ENCODE results near the gene RPL38. TPM values are rescaled to one million over a fixed set of nuclear protein-coding genes. Genes with fewer than 3 reads are reported as not detected.
"Not testable (repeated sequence)": the region's sequence is repeated elsewhere in the genome, so short reads cannot be mapped to it uniquely, and the experiment has no call there.

The RPL38 gene
- total RNA-seq, 1 donor from 2014 or later = 2,766 TPM

DNA sequence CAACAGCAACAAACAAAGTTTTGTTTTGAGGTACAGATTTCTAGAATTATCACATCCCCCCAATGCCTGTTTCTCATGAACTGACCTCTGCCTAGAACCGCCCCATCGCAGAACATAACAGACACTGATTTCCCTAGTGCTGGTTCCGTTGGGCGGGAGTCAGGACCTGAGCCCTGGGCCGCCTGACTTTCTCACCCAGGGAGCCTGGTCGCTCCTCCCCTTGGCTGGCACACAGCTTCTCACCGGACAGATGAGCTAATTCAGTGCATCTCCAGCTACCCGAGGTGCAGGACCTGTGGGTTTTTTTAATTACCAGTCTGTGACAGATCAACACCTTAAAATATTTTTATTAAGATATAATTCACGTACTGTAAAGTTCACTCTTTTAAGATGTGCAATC lies 20.1 kb upstream of the RPL38 start:
- no peak for DNase-seq (ENCODE audit: low read depth in 2 of 2)

DNA sequence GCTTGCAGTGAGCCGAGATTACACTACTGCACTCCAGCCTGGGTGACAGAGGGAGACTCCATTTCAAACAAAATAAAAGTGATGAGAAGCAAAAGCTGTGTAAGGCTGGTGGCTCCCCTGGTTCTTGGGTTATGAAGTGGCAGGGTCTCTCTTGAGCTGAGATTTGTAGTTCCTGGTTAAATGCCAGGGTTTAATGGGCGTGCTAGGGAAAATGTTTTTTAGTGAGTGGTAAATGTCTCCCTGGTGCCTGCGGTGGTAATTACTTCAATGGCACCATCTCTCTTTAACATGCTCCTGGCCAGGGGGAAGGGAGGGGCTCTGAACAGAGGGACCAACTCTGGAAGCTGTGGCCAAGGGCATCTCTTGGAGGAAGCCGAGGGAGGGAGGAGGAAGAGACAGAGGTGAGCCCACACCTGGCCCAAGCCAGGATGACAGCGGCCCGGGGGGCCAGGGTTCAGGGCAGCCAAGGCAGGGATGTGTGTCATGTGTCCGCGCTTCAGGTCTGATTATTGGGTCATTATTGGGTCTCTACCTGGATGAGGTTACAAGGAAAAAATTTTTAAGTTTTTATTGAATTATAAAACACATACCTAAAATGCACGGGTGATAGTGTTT lies 17.8 kb upstream of the RPL38 start:
- DNase-seq (ENCODE audit: low read depth in 2 of 2) = no peak

DNA sequence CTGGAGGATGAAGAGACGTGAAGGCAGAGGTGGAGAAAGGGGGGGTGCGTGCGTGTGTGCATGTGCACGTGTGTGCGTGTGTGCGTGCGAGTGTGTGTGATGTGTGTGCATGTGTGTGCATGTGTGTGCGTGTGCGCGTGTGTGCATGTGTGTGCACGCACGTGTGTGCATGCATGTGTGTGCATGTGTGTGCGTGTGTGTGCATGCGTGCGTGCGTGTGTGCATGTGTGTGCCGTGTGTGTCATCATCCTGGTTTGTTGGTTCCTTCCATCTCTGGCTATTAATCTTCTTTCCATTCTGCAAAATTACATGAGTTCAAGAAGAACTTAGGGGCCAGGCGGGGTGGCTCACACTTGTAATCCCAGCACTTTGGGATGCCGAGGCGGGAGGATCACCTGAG lies 17.0 kb upstream of the RPL38 start:
- DNase-seq (ENCODE audit: low read depth in 2 of 2) = no peak

DNA sequence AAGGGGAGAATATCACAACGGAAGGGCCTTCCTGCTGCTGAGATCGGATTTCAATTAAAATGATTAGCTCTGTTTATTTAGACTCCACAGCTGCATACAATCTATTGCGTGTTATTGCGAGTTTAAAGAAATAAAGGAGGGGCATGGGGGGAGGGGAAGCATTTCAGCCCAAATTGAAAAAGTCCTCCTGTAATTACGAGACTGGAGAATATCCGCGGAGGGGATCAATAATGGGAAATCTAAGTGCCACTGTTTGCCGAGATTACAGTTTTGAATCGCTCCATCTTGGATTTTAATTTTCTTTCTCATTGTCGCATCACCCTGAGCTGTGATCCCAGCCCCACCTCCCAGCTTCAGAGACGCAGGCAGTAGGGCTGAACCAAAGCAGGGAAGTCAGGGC lies 15.7 kb upstream of the RPL38 start:
- DNase-seq (ENCODE audit: low read depth in 2 of 2) = no peak

DNA sequence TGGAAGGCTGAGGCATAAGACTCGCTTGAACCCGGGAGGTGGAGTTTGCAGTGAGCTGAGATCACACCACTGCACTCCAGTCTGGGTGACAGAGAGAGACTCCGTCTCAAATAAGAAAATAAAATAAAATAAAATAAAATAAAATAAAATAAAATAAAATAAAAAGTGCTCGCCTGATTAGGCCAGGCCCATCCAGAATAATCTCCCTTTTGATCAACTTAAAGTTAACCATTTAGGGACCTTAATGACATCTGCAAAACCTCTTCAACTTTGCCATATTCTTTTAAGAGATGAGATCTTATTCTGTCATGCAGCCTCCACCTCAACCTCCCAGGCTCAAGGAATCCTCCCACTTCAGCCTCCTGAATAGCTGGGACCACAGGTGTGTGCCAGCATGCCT lies 14.8 kb upstream of the RPL38 start:
- DNase-seq (ENCODE audit: low read depth in 2 of 2) = not testable (repeated sequence)

DNA sequence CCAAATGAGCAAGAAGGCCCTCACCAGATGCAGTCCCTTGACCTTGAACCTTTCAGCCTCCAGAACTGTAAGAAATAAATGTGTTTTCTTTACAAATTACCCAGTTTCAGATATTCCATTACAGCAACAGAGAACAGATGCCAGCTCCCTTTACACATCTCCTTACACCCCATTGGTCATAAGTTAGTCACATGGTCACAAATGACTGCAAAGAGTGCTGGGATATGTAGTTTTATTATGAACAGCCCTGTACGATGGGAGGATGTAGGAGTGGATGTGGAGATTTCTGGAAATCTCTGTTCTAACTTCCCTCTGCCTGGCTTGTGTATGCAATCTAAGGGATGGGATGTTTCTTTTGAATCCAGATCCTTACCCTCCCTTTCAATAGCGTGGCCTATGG lies 13.3 kb upstream of the RPL38 start:
- peak; percentile 63 to 66 for DNase-seq (ENCODE audit: low read depth in 2 of 2)

DNA sequence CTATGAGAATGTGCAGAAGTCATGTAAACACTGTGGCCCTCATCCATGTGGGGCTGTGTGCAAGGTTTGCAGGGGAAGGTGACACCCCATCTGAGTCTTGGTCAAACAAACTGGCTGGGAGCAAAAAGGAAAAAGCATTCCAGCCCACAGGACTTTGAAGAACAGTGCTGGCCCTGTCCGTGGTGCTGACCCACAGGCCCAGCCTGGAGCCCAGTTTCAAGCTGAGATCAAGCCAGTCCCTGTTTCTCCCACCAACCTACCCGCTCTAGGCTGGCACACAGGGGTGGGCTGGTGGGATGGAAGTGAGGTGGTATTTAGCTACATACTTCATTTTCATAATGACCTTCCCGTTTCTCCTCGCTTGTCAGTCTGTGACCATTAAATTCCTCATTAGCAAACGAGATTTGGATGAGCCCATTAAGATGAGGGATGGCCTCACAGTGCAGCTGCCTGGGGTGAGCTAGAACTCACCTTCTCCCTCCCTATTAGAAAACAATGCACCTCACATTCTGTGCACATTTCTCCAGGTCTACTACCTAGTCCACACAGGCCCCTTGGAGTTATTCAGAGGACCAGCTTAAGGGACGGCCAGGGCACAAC lies 12.6 kb upstream of the RPL38 start:
- peak in 1 of 2 donors; percentile 31 for DNase-seq (ENCODE audit: low read depth in 2 of 2)

DNA sequence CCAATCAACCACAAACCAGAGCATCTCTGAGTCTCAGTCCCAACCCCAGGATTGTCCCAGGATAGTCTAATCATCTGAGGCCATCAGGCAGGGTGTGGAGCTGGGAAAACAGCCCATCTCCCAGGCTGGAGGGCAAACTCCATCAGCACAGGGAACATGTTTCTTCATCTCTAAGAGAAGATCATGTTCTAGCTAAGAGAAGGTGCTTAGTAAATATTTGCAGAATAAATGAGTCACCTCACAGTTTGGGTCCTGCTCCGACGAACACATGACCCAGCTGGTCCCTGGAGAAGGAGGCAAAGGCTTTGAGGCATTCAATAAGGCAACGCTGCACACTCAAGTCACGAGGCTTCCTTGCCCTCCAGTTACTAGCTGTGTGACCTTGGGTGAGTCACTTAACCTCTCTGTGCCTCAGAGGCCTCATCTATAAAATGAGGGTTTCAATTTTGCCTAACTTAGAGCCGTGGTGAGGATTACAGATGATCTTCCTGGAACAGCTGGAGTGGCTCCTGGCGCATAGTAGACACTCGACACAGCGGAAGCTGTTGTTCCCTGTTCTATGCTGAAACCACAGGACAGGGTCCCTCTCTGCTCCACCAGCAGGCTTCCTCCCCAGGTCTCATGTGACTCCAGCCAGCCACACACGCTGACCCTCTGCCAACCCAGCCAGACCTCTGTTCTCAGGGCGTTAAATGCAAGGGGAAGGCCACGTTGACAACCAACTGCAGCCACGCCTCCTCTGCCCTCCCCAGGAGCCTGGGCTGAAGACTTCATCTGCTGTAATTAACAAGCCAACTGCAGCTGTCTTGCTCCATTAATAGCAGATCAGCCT lies 10.3 kb upstream of the RPL38 start:
- DNase-seq (ENCODE audit: low read depth in 2 of 2) = no peak

DNA sequence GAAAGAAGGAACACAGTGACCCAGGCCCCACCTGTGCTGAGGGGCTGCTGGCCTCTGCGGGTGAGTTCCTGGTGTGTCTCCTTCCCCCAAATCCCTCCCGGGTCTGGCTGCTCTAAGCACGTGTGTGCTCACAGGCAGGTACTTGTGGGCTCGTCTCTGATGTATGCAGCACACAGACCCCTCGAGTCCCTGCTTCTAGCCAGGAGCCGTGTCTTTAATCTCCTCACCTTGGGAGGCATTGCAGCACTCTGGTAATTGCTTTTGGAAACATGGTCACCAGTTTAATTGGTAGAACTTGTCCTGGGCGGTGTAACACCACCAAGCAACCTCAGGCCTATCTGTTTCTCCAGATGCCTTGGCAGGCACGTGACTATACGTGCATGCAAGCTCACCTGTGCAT lies 8.8 kb upstream of the RPL38 start:
- no peak for DNase-seq (ENCODE audit: low read depth in 2 of 2)

DNA sequence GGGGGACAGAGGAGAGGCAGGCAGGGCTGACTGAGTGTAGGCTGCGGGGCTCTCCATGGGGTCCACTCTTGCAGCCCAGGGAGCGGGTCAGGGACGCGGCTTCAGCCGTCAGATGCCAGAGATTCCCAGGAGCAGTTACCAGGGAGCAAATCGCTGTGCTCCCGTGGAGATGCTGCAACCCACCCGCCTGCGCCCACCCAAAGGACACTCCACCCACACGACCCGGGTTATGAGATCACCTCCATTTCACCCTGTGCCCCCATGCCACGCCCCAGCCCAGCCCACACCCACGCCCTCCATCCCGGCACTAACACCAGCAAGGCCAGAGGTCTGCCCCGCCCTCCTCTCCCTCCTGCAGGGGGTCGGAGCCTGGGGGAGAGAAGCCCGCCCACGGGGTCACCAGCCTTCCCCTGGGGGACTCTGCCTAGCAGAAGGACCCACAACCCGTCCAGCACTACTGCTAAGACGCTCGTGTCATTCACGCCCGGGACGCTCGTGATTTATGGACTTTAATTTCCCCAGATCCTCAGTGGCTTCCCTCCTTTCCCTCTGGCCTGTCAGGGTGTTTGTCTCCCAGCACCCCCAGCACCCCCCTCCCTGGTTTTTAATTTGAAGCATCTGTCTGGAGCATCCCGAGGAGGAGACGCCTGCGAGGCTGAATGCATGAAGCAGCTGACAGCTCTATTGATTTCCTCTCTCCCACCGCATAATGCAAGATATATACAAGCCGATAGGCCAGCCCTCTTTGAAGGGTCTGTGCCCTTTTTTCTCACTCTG lies 6.7 kb upstream of the RPL38 start:
- DNase-seq (ENCODE audit: low read depth in 2 of 2) = no peak

DNA sequence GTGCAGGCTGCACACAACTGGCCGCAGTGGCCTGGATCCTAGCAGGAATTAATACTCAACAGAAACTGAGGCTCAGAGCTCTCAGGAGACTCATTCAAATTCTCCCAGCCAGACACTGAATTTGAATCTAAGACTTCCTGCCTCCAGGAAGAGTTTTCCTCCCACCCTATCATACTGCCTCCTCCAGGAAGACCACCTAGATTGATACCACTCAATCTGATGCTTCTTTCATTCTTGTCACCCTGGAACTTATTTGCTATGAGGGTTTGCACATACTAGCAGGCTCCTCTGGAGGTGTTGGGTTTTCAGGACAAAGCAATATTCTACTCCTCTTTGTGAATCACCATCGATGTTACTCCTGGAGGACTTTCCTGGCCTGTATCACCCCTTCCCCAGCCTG lies 5.7 kb upstream of the RPL38 start:
- DNase-seq (ENCODE audit: low read depth in 2 of 2) = no peak

DNA sequence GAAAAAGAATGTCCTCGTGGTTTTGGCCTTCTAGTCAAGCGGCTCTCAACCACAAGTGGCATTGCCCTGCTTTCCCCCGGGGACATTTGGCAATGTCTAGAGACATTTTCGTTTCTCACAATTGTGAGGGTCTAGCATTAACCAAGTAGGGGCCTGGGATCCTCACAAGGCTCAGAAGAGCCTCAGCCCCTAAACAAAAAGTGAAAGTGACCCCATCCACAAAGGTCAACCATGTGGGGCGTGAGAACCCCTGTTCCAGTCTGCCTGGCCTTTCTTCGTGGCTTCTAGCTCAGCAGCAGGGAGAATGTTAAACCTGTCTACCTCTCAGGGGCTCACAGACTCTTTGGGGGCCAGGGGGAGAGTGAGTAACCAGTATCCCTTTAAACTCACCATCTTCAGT lies 4.8 kb upstream of the RPL38 start:
- DNase-seq (ENCODE audit: low read depth in 2 of 2) = no peak

DNA sequence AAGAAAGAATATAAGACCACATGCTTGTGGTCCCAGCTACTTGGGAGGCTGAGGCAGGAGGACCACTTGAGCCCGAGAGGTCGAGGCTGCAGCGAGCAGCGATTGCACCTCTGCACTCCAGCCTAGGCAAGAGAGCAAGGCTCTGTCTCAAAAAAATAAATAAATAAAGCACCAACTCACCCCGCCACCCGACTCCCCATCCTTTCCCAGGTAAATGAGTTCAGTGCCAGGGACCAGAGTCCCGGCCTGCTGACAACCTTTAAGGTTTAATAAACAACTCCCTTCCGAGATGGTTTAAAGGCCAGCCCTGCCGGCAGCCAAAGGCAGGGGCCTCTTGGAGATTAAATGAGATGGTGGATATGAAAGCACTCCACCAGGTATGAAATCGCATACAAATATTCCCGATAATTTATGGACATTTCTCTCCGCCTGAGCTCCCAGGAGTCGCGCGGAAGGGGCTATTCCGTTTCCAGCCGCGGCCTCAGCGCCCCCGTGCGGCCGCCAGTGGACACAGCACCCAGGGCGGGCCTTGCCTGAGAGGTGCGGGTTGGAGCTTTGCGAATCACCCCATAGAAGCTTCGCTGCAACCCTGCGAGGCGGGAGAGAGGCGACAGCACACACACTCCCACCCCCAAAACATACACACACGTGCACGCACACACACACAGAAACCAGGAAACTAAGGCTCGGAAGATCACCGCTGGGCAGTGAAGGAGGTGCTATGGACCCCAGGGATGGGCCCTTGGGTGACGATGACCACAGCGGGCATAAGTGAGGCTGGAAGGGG lies 4.0 kb upstream of the RPL38 start:
- DNase-seq (ENCODE audit: low read depth in 2 of 2) = peak in 1 of 2 donors; percentile 50

DNA sequence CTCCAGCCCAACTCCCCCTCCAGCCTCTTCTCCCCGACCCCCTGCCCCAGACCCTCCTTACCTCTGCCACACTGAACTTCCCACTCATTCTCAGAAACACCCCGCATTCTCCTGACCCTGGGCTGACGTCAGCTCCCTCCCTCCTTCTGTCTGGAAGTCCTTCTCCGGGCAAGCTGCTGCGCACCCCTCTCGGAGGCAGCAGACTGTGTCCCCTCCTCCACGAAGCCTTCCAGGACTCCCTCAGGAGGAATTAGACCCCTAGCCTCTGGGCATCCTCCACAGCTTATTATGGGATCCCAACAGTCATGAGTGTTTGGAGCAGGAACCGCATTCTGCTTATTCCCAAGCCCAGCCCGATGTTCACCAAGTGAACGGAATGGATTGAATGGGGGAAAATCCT lies 3.4 kb upstream of the RPL38 start:
- DNase-seq (ENCODE audit: low read depth in 2 of 2) = no peak

DNA sequence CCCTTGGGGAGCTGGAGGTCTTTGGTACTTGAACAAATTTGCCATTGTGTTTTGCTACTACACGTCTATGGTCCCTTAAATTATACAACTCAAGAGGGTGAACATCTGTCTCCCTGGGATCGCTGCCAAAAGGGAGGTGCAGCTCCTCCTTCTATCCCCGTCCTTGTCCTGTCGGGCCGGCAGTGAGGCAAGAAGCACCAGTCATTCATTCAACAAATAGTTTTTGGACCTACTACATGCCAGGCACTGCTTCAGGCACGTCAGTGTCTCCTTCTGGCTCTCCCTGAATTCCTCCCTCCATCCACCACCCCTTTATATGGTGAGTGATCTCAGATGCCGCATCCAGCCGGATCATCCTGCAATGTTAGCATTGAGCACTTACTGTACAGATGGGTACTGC lies 2.2 kb upstream of the RPL38 start:
- DNase-seq (ENCODE audit: low read depth in 2 of 2) = no peak

DNA sequence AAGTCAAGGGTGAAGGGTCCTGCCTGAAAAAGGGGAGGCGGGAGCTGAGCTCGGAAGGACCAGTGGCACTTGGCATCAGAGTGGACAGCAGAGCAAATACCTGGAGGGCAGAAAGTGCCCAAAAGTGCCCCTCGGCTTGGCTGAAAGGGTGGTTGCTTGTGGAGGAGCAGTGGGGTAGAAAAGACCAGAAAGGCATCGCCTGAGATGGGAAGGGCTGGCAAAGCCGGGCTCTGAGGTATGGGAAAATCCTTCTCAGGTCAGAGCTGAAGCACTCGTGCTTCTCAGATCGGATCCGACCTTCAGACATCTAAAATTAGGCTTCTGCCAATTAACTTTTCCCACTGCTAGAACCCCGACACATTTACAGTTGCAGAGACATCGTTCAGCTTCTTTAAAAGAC lies 1.5 kb upstream of the RPL38 start:
- DNase-seq (ENCODE audit: low read depth in 2 of 2) = no peak

DNA sequence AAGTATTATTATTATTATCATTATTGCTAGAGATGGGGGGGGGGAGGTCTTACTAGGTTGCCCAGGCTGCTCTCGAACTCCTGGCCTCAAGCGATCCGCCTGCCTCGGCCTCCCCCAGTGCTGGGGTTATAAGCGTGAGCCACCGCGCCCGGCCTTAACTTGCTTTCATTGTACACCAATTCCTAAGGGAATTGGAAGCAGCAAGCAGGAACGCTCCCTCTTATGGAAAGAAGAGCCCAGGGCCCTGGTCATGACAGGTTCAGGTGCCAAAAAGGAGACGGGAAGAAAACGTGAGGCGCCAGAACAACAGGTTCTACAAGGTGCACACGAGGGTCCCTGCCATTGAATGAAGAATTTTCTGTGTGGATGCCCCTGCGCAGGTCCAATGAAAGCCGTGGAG lies 540 bp upstream of the RPL38 start:
- no peak for DNase-seq (ENCODE audit: low read depth in 2 of 2)

DNA sequence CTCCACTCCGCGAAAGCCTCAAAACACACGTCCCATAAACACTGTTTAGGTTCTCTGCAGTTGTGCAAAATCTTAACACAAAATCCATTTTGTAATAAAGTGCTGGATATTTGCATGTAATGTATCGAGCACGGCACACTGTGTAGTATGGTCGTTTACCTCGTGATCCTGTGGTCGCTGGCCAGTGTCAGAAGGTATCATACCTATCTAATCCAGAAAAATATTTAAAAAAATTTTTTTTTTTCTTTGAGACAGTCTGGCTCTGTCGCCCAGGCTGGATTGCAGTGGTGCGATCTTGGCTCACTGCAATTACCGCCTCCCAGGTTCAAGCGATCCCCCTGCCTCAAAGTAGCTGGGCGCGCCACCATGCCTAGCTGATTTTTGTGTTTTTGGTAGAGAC lies 996 bp downstream of the RPL38 start:
- no peak for DNase-seq (ENCODE audit: low read depth in 2 of 2)

DNA sequence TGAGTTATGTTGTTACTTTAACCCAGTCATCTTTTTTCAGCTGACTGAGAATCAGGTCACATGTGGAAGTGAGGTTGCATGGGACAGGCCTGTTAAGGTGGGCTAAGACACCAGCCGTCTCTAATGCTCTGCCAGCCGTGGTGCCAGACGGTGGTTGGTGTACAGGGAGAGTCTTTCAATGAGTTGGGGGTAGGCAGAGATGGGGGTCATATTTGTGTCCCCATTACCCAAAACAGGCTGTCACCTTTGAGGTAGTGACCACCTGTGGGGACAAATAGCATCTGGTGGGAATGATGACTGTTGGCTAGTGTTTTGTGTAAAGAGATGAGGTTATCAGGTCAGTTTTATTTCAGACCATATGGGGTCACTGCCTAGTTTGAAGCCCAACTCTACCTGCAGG lies 1.8 kb downstream of the RPL38 start:
- no peak for DNase-seq (ENCODE audit: low read depth in 2 of 2)

DNA sequence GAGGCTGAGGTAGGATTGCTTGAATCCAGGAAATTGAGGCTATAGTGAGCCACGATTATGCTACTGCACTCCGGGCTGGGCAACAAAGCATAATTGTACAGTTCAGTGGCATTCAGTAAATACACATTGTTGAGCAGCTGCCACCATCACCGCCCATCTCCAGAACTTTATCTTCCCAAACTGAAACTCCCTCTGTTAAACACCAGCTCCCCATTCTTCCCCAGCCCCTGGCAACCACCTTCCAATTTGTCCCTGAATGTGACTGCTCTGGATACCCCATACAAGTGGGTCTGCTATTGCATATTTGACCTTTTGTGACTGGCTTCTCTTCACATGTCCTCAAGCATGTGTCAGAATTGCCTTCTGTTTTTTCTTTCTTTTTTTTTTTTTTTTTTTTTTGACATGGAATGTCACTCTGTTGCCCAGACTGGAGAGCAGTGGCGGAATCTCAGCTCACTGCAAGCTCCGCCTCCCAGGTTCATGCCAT lies 2.9 kb downstream of the RPL38 start:
- no peak for DNase-seq (ENCODE audit: low read depth in 2 of 2)
